ENCODE data around the gene SLCO4A1. TPM values are rescaled to one million over a fixed set of nuclear protein-coding genes. Genes with fewer than 3 reads are reported as not detected.

Gene SLCO4A1
- total RNA-seq, 1 donor from 2014 or later, result 26.5 TPM

- Mint-ChIP-seq H3K27me3 (ENCODE audit: unreplicated experiment) (peaks cover 8% of the 10 kb centered on the region), H3K27ac (ENCODE audit: unreplicated experiment) (peak overlapping the region; percentile 87), H3K4me3 (ENCODE audit: unreplicated experiment) (no peak overlapping the region), H3K9me3 (ENCODE audit: unreplicated experiment) (peaks cover 15% of the 10 kb centered on the region), H3K36me3 (ENCODE audit: unreplicated experiment) (peaks cover 5% of the 10 kb centered on the region), H3K4me1 (ENCODE audit: low read depth, unreplicated experiment) (peaks cover 21% of the 10 kb centered on the region)
- peak; percentile 52 for DNase-seq
- no peak for TF ChIP-seq CTCF (IDR thresholded peaks at IDR 0.05; ENCODE audit: partially characterized antibody, unreplicated experiment)
Measured at GRCh38 chr20:62609811-62610757, 32.2 kb upstream of the SLCO4A1 start.

- DNase-seq, result no peak
- Mint-ChIP-seq H3K36me3 (ENCODE audit: unreplicated experiment) (peaks cover 5% of the 10 kb centered on the region), H3K27me3 (ENCODE audit: unreplicated experiment) (peaks cover 13% of the 10 kb centered on the region), H3K4me3 (ENCODE audit: unreplicated experiment) (no peak overlapping the region), H3K27ac (ENCODE audit: unreplicated experiment) (peak overlapping the region; percentile 87), H3K4me1 (ENCODE audit: low read depth, unreplicated experiment) (peaks cover 19% of the 10 kb centered on the region), H3K9me3 (ENCODE audit: unreplicated experiment) (peaks cover 17% of the 10 kb centered on the region)
- no peak for TF ChIP-seq CTCF (IDR thresholded peaks at IDR 0.05; ENCODE audit: partially characterized antibody, unreplicated experiment)
Measured at GRCh38 chr20:62611012-62611411, 31.3 kb upstream of the SLCO4A1 start.

- Mint-ChIP-seq H3K36me3 (ENCODE audit: unreplicated experiment) (peaks cover 5% of the 10 kb centered on the region), H3K9me3 (ENCODE audit: unreplicated experiment) (peaks cover 13% of the 10 kb centered on the region), H3K27me3 (ENCODE audit: unreplicated experiment) (peaks cover 13% of the 10 kb centered on the region), H3K27ac (ENCODE audit: unreplicated experiment) (no peak overlapping the region), H3K4me3 (ENCODE audit: unreplicated experiment) (no peak overlapping the region), H3K4me1 (ENCODE audit: low read depth, unreplicated experiment) (peaks cover 15% of the 10 kb centered on the region)
- no peak for DNase-seq
- TF ChIP-seq CTCF (IDR thresholded peaks at IDR 0.05; ENCODE audit: partially characterized antibody, unreplicated experiment), result no peak
Measured at GRCh38 chr20:62611819-62612218, 30.5 kb upstream of the SLCO4A1 start.

GRCh38 chr20:62614085-62614960, 28.0 kb upstream of the SLCO4A1 start:
- no peak overlapping the region for H3K4me3 Mint-ChIP-seq (ENCODE audit: unreplicated experiment)

More at GRCh38 chr20:62614085-62614960, 28.0 kb upstream of the SLCO4A1 start:
- H3K27me3 Mint-ChIP-seq (ENCODE audit: unreplicated experiment), result peaks cover 9% of the 10 kb centered on the region
- no peak for DNase-seq
- H3K36me3 Mint-ChIP-seq (ENCODE audit: unreplicated experiment), result peaks cover 5% of the 10 kb centered on the region
- TF ChIP-seq CTCF (IDR thresholded peaks at IDR 0.05; ENCODE audit: partially characterized antibody, unreplicated experiment), result no peak
- peaks cover 9% of the 10 kb centered on the region for H3K4me1 Mint-ChIP-seq (ENCODE audit: low read depth, unreplicated experiment)
- H3K9me3 Mint-ChIP-seq (ENCODE audit: unreplicated experiment), result peaks cover 10% of the 10 kb centered on the region
- no peak overlapping the region for H3K27ac Mint-ChIP-seq (ENCODE audit: unreplicated experiment)

Data from glutamatergic neuron (in vitro differentiated cells).